T-helper 2 cell treated with Interferon-gamma antibody and Interleukin-4, amounts not matched to agents 100 ng/mL and 5 ng/mL, for 36 hours (primary cell): ENCODE measurements around the gene CLDN19. TPM values are rescaled to one million over a fixed set of nuclear protein-coding genes. Genes with fewer than 3 reads are reported as not detected.
"Not testable (repeated sequence)": the region's sequence is repeated elsewhere in the genome, so short reads cannot be mapped to it uniquely, and the experiment has no call there.

ENCODE experiments used
- intact Hi-C: fragments of 100-400 bp; cut with micrococcal nuclease; formaldehyde crosslinking; loops from one replicate; pipeline ENCODE4 v1.15.1; 2023
- total RNA-seq: library from RNA; stranded (reverse); gene quantifications from 2 replicates; pipeline ENCODE4 v1.2.3, GENCODE V29; 2022

The CLDN19 gene
- total RNA-seq, 1 donor from 2014 or later, result not detected

- intact Hi-C loops, result no loop called here
Observed at GRCh38 chr1:42713293-42713692, 26.7 kb downstream of the CLDN19 start.

GRCh38 chr1:42712808-42713207, 27.2 kb downstream of the CLDN19 start:
- intact Hi-C loops, result not testable (repeated sequence)

GRCh38 chr1:42703888-42704464, 36.1 kb downstream of the CLDN19 start:
- intact Hi-C loops, result no loop called here

- intact Hi-C loops, result no loop called here
Observed at GRCh38 chr1:42700006-42700405, 40.0 kb downstream of the CLDN19 start.

GRCh38 chr1:42698081-42698813, 41.8 kb downstream of the CLDN19 start:
- intact Hi-C loops, result no loop called here

GRCh38 chr1:42692911-42693310, 47.1 kb downstream of the CLDN19 start:
- intact Hi-C loops, result no loop called here

GRCh38 chr1:42692461-42692860, 47.6 kb downstream of the CLDN19 start:
- intact Hi-C loops, result no loop called here

GRCh38 chr1:42691157-42691498, 48.9 kb downstream of the CLDN19 start:
- intact Hi-C loops, result no loop called here

GRCh38 chr1:42690477-42691156, 49.4 kb downstream of the CLDN19 start:
- intact Hi-C loops, result no loop called here

GRCh38 chr1:42689912-42690311, 50.1 kb downstream of the CLDN19 start:
- intact Hi-C loops, result loop anchor here (10.0 kb wide), 2 partner anchors 155 to 265 kb away; partner anchors contain the start of genes SLC2A1 and ZNF691

GRCh38 chr1:42686418-42686817, 53.6 kb downstream of the CLDN19 start:
- intact Hi-C loops, result loop anchor here (10.0 kb wide), 2 partner anchors 158 to 268 kb away; partner anchors contain the start of genes SLC2A1 and ZNF691

- intact Hi-C loops, result loop anchor here (5.0 to 10.0 kb wide), 4 partner anchors 161 to 772 kb away; partner anchors contain the start of genes FOXJ3, SLC2A1 and ZNF691
Observed at GRCh38 chr1:42684139-42684538, 55.9 kb downstream of the CLDN19 start.

Other genes with a start within 250 kb of the CLDN19 start
- gene PPIH, start 81.8 kb downstream of the CLDN19 start, total RNA-seq, result 84.9 and 92.5 TPM in 2 replicates
- 596 and 604 TPM in 2 replicates for gene YBX1, start 57.8 kb downstream of the CLDN19 start, total RNA-seq
- 38.1 and 39.3 TPM in 2 replicates for gene P3H1, start 26.8 kb upstream of the CLDN19 start, total RNA-seq
- 7.0 and 8.7 TPM in 2 replicates for gene C1orf50, start 27.0 kb upstream of the CLDN19 start, total RNA-seq
- gene TMEM269, start 44.8 kb upstream of the CLDN19 start, total RNA-seq, result 0.11 and 0.23 TPM in 2 replicates
- gene ERMAP, start 76.9 kb upstream of the CLDN19 start, total RNA-seq, result 6.7 and 7.4 TPM in 2 replicates
- gene SVBP, start 77.2 kb upstream of the CLDN19 start, total RNA-seq, result 16.0 TPM in 2 replicates
- gene ZNF691, start 106.4 kb upstream of the CLDN19 start, total RNA-seq, result 9.6 and 9.9 TPM in 2 replicates
- 102 and 104 TPM in 2 replicates for gene SLC2A1, start 218.6 kb upstream of the CLDN19 start, total RNA-seq